Urinary bladder (tissue), 4 donors: ENCODE data around the gene SPDYE2. TPM values are rescaled to one million over a fixed set of nuclear protein-coding genes. Genes with fewer than 3 reads are reported as not detected.
"Not testable (repeated sequence)": the region's sequence is repeated elsewhere in the genome, so short reads cannot be mapped to it uniquely, and the experiment has no call there.

Experiments used
- DNase-seq: peaks from one replicate; pipeline ENCODE4 v3.0.0-alpha.2; 2015; ENCODE audit errors: extremely low spot score
- H3K27ac ChIP-seq: one replicate; pipeline ENCODE4 v1.5.1; 2013; ENCODE audit warnings: low read depth, mild to moderate bottlenecking, moderate library complexity
- H3K36me3 ChIP-seq: one replicate; pipeline ENCODE4 v1.6.1; 2013; ENCODE audit warnings: mild to moderate bottlenecking, moderate library complexity; ENCODE audit not compliant: insufficient read depth
- H3K4me1 ChIP-seq: one replicate; pipeline ENCODE4 v1.6.1; 2013; ENCODE audit warnings: mild to moderate bottlenecking, moderate library complexity; ENCODE audit not compliant: insufficient read depth
- H3K4me3 ChIP-seq: one replicate; pipeline ENCODE4 v1.5.1; 2013; ENCODE audit warnings: low read depth, low read length
- WGBS: extraction: QIAGEN DNeasy Blood & Tissue Kit; methylation state at CpG from one replicate; pipeline ENCODE4 v1.1.7; 2013; 5-methylcytosine and 5-hydroxymethylcytosine counted together
- polyA plus RNA-seq: library from polyadenylated mRNA; stranded (reverse); fragments of 200-250 nt; gene quantifications from one replicate; pipeline ENCODE4 v1.2.3, GENCODE V29; 2013
- total RNA-seq: library from RNA; depleted of rRNA; stranded (reverse); fragments of >200 nt; gene quantifications from one replicate; pipeline ENCODE4 v1.2.3, GENCODE V29; 2014
- donor health status: healthy with polysubstance abuse.
- donor health status: healthy.

SPDYE2 gene
- total and polyA plus RNA-seq, 2 donors: 0.14 to 0.16 TPM

DNA sequence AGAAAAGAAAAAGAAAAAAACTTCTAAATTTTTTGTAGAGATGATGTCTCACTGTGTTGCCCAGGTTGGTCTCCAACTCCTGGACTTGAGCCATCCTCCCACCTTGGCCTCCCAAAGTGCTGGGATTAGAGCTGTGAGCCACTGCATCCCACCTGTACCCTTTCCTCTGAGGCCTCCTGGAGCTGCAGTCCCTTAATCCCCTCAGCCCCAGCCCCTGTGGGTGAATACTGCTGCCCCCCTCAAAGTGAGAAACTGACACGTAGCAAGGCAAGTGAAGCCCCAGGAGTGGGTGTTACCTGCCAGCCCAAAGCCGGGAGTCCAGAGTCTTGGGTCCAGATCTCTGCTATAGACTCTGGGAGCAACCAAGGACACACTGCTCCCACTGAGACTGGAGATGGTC is 26.2 kb upstream of the SPDYE2 start:
- not testable (repeated sequence) for H3K36me3 ChIP-seq, H3K27ac ChIP-seq, H3K4me1 ChIP-seq, H3K4me3 ChIP-seq, DNase-seq
- WGBS: 71% methylated on average over 1 of the region's 2 CpGs

DNA sequence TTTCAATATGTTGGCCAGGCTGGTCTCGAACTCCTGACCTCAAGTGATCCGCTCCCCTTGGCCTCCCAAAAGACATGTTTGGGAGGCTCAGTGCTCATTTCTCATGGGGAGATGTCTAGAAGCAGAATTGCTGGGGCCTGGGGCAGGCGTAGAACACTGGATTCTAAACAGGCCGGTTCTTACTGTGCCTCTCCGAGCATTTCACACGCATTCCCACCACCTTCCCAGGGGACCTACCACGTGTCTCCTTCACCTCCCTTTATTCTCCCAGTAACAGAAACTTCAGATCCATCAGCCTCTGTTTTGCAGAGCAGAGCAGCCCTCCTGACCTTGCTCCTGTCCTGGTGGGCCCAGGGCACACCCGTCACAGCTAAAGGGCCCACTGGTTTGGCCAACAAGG is 23.8 kb upstream of the SPDYE2 start:
- H3K36me3 ChIP-seq, H3K4me1 ChIP-seq, H3K4me3 ChIP-seq, H3K27ac ChIP-seq, DNase-seq: not testable (repeated sequence)
- 76% methylated on average over 1 of the region's 8 CpGs for WGBS

DNA sequence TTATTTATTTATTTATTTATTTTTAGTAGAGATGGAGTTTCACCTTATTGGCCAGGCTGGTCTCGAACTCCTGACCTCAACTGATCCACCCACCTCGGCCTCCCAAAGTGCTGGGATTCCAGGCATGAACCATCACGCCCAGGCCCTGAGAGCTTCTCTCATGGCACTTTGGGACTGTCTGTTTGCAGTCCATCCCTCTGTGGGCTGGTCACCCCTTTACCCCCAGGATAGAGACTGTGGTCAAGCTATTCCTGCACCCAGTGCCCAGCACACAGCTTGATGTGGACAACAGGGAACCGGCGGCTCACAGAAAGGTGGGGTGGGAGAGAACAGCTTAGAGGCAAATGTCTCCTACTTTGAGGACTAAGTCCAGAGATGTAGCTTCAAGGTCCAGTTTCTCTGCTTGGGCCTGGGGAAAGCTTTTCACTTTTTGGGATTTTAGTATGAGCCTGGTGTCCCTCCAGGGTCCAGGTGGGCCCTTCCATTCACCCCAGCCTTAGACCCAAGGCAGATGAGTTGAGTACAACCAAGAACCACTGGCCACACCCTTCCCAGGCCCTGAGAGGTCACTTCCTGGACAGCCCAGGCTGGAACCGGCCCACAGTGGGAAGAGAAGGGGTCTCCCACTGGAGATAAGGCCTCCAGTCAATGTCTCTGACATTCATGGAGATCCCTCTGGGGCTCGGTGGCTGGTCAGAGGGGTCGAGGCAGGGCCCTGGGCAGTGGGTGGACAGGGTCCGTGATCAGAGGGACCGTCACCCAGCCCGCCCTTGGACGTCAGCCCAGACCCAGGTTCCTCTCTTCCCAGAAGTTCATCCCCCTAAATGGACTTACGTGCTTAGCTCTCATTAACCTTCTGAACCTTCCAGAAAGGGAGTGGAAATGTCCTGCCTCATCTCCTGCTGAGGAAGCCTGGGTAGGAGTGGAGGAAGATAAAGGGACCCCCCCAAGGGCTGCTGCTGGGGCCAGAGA is 22.9 kb upstream of the SPDYE2 start:
- 98% methylated on average over 3 of the region's 13 CpGs for WGBS

DNA sequence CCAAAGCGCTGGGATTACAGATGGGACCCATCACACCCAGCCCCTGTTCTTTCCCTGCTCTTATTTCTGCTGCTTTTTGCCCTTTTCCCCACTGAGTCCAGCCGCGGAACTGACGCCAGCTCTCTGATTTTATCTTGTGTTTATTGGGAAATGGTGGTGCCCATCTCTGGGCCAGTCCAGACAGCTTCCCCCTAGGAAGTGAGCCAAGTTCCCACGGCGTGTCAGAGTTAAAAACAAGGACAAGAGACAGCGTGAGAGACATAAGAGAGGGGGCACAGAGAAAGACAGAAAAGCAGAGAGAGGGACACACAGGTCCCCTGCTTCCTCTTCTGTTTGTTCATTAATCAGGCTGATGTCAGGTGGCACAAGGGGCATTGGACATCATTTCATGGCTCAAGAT is 19.4 kb upstream of the SPDYE2 start:
- H3K27ac ChIP-seq, DNase-seq, H3K4me1 ChIP-seq, H3K36me3 ChIP-seq, H3K4me3 ChIP-seq: not testable (repeated sequence)
- no CpG with 5 or more reads among the region's 7 CpGs for WGBS

More for the DNA sequence above, 22.9 kb upstream of the SPDYE2 start:
- not testable (repeated sequence) for H3K36me3 ChIP-seq, H3K27ac ChIP-seq, H3K4me3 ChIP-seq, DNase-seq, H3K4me1 ChIP-seq

DNA sequence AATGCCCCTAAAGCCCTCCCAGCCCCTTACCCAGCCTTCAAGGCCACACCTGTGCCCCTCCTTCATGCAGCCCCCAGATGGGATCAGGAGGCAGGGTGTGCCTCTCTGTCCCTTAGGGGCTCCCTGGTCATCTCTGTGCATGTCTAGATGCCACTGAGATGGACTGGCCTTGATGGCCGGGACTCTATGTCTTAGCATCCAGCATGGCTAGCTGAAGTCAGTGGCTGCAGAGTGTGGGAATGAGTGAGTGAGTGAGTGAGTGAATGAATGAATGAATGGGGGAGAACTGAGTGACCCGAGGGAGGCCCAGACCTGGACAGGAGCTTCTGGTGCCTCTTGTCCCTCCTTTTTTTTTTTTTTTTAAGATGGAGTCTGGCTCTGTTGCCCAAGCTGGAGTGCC is 18.9 kb upstream of the SPDYE2 start:
- H3K27ac ChIP-seq, H3K36me3 ChIP-seq, H3K4me3 ChIP-seq, DNase-seq, H3K4me1 ChIP-seq: not testable (repeated sequence)
- 89% methylated on average over 2 of the region's 2 CpGs for WGBS

DNA sequence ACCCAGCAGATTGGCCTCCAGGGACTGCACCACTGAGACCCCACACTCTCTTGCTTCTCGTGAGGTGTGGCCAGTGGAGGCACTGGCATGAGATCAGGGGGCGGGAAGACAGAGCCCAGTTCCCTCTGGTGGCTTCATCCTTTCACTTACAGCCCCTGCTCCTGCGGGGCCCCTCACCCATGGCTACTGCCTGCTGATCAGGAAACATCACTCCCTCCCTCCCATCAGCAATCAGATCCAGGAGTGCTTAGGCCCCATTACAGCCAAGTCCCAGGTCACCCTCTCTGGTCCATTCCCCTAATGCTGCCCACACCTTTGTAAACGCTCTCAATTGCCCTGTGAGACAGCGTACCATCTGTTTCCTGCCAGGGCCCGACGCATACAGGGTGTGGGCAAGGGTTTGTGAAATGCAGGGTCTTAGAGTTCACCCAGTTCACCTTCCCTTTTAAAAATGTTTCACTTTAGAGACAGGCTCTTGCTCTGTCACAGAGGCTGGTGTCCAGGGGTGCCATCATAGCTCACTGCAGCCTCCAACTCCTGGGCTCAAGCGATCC is 15.9 kb upstream of the SPDYE2 start:
- 59% methylated on average over 4 of the region's 8 CpGs for WGBS
- not testable (repeated sequence) for H3K4me1 ChIP-seq, DNase-seq, H3K4me3 ChIP-seq, H3K27ac ChIP-seq, H3K36me3 ChIP-seq

DNA sequence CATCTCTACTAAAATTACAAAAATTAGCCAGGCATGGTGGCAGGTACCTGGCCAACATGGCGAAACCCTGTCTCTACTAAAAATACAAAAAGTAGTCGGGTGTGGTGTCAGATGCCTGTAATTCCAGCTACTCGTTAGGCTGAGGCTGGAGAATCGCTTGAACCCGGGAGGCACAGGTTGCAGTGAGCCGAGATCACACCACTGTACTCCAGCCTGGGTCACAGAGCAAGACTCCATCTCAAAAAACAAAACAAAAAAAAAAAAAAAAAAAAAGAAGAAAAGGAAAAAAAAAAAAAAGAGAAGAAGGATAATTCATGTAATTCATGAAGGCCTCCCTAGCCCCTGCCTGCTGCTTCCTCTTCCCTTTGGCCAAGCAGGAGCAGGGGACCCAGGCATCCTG is 10.4 kb upstream of the SPDYE2 start:
- H3K27ac ChIP-seq, H3K4me1 ChIP-seq, H3K36me3 ChIP-seq, DNase-seq, H3K4me3 ChIP-seq: not testable (repeated sequence)
- 92% methylated on average over 4 of the region's 6 CpGs for WGBS

DNA sequence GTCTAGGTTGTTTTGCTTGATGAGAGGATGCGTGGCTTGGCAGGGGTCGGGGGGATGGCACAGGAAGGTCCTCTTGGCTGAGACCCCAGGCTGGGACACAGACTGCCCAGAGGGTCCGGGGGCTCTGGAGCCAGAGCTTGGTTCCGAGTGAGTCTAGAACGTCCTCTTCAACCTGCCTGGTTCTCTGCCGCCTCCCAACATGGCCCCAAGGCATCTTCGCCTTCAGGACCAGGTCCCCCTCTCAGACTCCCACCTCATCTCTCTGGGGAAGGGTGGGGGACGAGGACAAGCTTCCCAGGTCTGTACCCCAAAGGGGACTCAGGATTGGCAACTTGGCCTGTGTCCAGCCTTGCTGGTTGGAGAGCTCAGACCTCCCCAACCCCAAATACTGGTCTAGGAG is 8.9 kb upstream of the SPDYE2 start:
- not testable (repeated sequence) for H3K36me3 ChIP-seq, H3K4me1 ChIP-seq, DNase-seq, H3K27ac ChIP-seq, H3K4me3 ChIP-seq
- 94% methylated on average over 5 of the region's 8 CpGs for WGBS

DNA sequence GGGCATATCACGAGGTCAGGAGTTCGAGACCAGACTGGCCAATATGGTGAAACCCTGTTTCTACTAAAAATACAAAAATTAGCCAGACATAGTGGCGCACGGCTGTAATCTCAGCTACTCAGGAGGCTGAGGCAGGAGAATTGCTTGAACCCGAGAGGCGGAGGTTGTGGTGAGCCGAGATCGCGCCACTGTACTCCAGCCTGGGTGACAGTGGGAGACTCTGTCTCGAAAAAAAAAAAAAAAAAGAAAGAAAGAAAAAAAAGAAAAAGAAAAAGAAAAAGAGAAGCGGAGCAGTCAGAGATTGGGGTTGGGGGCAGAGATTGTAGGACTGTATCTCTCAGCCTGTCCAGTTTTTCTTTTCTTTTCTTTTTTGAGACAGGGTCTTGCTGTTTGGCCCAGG is 8.3 kb upstream of the SPDYE2 start:
- not testable (repeated sequence) for H3K27ac ChIP-seq, H3K4me1 ChIP-seq, H3K36me3 ChIP-seq, DNase-seq, H3K4me3 ChIP-seq
- WGBS: 90% methylated on average over 7 of the region's 11 CpGs

DNA sequence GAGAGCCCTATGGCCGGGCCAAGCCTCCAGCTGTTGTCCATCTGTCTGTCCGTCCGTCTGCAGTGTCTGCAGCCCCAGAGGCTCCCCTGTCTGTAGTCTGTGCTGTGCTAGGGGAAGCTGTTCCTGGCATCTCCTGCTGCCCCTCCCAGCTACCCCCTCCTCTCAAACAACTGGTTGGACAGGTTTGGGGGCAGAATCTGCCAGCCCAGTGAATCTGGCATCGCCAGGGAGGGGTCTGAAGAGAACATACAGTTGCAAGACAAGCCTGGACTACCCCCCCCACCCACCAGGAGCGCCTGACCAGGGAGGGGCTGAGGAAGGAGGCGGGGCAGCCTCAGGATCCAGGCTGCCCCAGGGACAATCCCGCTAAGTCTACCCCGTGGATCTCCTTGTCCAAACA is 7.4 kb upstream of the SPDYE2 start, which contains the start of gene UPK3BL2:
Gene UPK3BL2, minus strand, starts transcription at position 101 of the 400 bp plus-strand sequence. Its CDS starts 60 bp downstream, at position 41.
- H3K27ac ChIP-seq, H3K4me3 ChIP-seq, DNase-seq, H3K4me1 ChIP-seq, H3K36me3 ChIP-seq: not testable (repeated sequence)
- WGBS: no CpG with 5 or more reads among the region's 8 CpGs

DNA sequence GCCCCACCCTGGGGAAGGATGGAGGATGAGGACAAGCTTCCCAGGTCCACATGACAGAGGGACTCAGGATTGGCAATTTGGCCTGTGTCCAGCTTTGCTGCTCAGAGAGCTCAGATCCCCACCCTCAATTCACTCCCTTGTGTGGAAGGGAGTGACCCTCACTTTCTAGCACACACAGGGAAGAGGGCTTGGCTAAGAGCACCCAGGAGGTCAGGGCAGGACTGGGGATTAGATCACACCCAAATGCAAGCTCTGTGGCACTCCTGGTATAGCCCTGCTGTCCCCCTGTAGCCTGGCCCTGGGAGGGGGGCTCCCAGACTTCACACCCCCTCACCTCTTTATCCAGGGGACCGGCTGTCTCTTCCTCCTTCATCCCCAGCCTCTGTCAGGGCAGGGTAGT is 6.7 kb upstream of the SPDYE2 start:
- H3K4me3 ChIP-seq, H3K4me1 ChIP-seq, H3K36me3 ChIP-seq, H3K27ac ChIP-seq, DNase-seq: not testable (repeated sequence)
- no CpG with 5 or more reads among the region's 1 CpG for WGBS

DNA sequence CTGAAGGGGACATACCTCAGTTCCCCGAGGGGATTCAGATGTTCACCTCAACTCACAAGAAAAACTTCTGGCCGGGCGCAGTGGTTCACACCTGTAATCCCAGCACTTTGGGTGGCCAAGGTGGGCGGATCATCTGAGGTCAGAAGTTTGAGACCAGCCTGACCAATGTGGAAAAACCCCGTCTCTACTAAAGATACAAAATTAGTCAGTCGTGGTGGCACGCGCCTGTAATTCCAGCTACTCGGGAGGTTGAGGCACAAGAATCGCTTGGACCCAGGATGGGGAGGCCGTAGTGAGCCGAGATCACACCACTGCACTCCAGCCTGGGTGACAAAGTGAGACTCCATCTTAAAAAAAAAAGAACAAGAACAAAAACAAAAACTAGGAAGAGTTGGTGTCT is 5.7 kb upstream of the SPDYE2 start:
- WGBS: 96% methylated on average over 7 of the region's 12 CpGs

DNA sequence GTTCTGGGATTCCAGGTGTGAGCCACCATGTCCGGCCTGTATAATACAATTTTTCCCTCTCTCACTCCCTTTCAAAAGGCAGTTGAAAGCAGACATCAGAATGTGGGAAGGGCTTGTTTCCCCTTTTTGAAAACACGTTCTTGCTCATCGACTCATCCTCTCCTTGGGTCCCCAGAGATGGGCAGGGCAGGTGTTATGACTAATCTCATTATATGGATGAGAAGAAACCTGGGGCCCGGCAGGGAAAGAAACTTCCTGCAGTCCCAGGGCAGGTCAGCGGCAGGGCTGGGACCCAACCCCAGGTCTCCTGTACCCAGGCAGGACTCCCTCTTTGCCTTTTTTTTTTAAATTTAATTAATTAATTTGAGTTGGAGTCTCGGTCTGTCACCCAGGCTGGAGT is 4.7 kb upstream of the SPDYE2 start:
- not testable (repeated sequence) for H3K27ac ChIP-seq, H3K36me3 ChIP-seq, H3K4me1 ChIP-seq, DNase-seq, H3K4me3 ChIP-seq
- 89% methylated on average over 2 of the region's 6 CpGs for WGBS

More for the DNA sequence above, 5.7 kb upstream of the SPDYE2 start:
- H3K4me3 ChIP-seq, H3K4me1 ChIP-seq, DNase-seq, H3K36me3 ChIP-seq, H3K27ac ChIP-seq: not testable (repeated sequence)

DNA sequence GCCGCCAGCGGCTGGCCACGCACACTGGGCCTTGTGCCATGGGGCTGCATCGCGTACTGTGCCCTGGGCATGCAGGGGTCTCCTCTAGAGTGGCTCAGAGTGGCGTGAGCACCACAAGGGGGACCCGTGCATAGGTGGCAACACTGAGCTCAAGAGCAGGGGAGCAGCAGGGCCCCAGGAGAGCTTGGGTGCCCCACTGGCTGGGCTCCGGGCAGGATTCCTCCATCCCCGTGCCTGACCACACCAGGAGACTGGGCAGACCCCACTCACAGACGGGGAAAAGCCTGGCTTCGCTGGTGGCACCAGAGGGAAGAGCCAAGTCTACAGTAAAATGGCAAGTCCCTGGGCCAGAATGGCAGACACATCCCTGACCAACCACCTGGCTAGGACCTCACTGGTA is 17.6 kb downstream of the SPDYE2 start:
- not testable (repeated sequence) for H3K4me3 ChIP-seq, H3K4me1 ChIP-seq, DNase-seq, H3K36me3 ChIP-seq, H3K27ac ChIP-seq
- WGBS: 94% methylated on average over 4 of the region's 11 CpGs
